HG02884 (cell line): ENCODE data around the gene MSI1.

Experiments
- ATAC-seq: cut with Tn5 transposase; IDR thresholded peaks from one replicate; pipeline ENCODE4 v1.9.1; 2021; ENCODE audit warnings: mild to moderate bottlenecking, moderate library complexity; ENCODE audit not compliant: unreplicated experiment

Gene MSI1

GRCh38 chr12:120368789-120369602 lies at the start of gene MSI1:
Gene MSI1 (minus strand): TSS chr12:120369164. CDS start chr12:120369091, 73 bp downstream.
- ATAC-seq = no peak

DNA sequence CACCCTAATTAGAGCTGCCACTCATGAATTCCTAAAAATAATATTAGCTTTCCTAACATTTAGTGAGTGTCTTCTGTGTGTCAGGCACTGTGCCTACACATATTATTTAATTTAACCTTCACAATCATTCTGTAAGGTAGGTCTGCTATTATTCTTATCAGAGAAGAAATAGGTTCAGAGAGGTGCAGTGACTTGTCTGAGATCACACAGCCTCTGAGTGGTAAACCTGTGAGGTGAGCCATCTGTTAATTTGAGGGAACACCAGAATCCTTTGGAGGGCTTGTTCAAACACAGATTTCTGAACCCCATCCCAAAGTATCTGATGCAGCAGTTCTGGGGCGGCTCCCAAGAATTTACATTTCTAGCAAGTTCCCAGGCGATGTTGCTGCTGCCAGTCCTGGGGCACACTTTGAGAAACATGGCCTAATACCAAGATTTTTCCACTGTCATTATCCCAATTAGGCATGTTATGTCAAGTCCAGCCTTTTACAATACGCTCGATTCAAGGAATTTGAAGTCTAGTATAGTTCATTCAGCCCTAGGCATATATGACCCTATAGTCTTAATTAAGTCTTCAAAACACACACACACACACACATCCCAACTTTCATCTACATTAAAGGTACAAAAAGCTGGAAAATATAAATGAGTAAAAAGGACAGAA lies 49.1 kb upstream of the MSI1 start:
- no peak for ATAC-seq

DNA sequence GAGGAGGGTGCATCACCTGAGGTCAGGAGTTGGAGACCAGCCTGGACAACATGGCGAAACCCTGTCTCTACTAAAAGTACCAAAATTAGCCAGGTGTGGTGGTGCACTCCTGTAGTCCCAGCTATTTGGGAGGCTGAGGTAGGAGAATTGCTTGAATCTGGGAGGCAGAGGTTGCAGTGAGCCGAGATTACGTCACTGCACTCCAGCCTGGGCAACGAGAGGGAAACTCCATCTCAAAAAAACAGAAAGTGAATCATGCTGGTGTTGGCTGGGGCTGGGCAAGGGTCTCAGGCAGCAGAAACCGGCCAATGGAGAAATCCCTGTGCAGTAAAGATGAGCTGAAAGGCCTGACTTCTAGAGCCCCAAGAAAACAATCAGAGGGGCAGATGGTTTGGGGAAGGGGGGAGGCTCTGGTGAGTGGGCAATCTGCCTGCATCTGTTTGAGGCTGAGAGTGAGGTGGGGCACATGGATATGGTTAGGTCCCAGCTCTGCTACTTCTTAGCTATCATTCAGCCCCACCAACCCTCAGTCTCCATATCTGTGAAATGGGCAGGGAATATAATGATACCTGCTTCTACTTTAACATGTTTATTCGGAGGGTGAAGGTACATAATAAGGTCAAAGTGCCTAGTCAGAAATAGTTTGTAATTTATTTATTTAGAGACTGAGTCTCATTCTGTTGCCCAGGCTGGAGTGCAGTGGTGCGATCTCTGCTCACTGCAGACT lies 47.7 kb upstream of the MSI1 start:
- ATAC-seq = no peak

DNA sequence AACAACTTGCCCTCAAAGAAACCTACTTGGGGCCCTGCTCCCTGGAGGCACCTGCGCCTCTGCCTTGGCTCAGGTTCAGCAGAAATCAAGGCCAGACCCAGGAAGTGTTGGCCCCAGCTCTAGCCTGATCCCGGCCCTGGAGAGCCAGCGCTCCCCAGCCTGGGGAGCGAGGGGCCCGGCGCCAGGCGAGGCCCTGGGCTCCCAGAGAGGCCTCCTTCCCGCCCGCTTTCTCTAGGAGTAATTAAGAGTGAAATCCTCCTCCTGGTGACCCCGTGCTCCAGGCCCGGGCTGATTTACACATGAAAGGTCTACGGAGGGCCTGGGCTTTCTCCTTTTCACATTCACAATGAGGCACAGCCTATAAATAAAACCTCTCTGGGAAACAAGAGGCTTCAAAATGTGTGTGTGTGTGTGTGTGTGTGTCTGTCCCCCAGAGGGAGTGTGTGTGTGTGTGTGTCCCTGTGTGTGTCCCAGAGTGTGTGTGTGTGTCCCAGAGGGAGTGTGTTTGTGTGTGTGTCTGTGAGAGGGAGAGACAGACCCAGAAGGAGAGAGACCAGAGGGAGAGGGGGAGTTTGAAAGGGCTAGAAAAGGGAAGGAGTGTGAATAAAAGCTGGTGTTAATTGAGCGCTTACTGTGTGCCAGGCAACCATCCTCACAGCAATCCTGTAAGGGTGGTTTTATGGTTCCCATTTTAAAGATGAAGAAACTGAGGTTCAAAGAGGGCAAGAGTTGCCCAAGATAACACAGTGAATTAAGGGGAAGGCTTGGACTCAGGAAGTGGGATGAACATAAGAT lies 45.1 kb upstream of the MSI1 start:
- no peak for ATAC-seq

DNA sequence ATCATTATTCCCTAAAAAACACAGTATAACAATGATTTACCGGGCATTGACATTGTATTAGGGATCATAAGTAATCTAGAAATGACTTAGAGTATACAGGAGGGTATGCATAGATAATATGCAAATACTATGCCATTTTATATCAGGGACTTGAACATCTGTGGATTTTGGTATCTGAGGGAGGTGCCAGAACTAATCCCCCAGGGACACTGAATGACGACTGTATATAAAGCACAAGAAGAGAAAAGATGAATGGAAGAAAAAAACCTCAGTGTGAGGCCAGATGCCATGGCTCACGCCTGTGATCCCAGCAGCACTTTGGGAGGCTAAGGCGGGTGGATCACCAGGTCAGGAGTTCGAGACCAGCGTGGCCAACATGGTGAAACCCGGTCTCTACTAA lies 43.5 kb upstream of the MSI1 start:
- ATAC-seq = no peak

GRCh38 chr12:120408771-120409170 lies 39.8 kb upstream of the MSI1 start:
- no peak for ATAC-seq

DNA sequence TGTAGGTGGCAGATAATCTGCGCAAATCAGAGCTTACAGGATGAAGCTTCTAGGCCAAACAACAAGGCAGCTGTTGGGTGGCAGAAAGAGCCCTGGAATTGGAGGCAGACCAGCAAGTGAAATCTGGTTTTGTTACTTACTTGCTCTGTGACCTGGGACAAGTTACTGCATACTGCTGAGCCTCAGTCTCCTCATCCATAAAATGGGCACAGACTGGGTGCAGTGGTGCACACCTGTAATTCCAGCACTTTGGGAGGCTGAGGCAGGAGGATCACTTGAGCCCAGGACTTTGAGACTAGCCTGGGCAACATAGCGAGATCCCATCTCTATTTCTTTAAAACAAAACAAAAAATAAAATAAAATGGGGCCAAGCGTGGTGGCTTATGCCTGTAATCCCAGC lies 37.6 kb upstream of the MSI1 start:
- ATAC-seq = no peak

- ATAC-seq = no peak
Measured at GRCh38 chr12:120406069-120406468, 37.1 kb upstream of the MSI1 start.

- ATAC-seq = no peak
Measured at GRCh38 chr12:120404271-120404670, 35.3 kb upstream of the MSI1 start.

DNA sequence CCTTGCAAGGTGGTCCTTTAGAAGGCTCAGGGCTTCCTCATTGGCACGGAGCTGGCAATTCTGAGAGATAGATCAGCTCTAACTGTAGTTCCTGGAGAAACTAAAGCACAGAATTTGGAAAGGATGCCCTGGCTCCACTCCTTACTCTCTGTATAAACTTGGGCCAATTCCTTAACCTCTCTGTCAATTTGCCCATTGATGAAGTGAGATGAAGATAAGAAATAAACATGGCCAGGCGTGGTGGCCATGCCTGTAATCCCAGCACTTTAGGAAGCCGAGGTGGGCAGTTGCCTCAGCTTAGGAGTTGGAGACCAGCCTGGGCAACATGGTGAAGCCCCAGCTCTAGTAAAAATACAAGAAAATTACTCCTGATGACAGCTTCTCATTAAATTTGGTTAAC lies 34.9 kb upstream of the MSI1 start:
- no peak for ATAC-seq

DNA sequence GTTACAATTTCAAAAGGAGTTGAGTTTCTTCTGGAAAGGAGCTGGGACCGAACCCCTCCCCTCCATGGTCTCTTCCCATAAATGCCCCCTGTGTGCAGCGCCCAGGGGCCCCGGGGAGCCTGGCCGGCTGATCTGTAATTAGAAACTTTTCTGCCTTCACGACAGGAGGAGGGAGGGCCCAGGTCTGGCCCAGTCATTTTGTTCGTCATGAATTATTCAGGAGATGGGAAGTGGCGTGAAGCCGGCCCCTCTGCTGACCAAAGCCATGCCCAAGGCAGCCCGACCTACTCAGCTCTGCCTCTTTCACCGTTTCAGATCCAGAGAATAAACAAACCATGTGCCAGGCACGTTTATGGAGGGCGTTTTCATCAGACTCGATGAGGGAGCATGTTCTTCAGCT lies 33.3 kb upstream of the MSI1 start:
- no peak for ATAC-seq

DNA sequence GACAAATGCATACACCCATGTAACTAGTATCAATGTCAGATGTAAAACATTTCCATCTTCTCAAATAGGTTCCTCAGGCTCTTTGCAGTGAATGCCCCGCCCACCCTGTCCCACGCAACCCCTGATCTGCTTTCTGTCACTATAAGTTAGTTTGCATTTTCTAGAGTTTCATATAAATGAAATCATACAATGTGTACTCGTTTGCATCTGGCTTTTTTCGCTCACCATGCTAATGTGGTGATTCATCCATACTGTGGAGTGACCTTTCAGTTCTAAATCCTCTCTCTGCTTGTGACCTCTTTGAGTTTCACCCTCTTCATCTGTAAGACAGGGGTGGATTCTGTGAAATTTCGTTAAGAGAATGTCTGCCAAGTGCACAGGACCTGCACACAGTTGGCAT lies 30.6 kb upstream of the MSI1 start:
- no peak for ATAC-seq

- ATAC-seq = no peak
Measured at GRCh38 chr12:120397824-120398540, 29.0 kb upstream of the MSI1 start.

DNA sequence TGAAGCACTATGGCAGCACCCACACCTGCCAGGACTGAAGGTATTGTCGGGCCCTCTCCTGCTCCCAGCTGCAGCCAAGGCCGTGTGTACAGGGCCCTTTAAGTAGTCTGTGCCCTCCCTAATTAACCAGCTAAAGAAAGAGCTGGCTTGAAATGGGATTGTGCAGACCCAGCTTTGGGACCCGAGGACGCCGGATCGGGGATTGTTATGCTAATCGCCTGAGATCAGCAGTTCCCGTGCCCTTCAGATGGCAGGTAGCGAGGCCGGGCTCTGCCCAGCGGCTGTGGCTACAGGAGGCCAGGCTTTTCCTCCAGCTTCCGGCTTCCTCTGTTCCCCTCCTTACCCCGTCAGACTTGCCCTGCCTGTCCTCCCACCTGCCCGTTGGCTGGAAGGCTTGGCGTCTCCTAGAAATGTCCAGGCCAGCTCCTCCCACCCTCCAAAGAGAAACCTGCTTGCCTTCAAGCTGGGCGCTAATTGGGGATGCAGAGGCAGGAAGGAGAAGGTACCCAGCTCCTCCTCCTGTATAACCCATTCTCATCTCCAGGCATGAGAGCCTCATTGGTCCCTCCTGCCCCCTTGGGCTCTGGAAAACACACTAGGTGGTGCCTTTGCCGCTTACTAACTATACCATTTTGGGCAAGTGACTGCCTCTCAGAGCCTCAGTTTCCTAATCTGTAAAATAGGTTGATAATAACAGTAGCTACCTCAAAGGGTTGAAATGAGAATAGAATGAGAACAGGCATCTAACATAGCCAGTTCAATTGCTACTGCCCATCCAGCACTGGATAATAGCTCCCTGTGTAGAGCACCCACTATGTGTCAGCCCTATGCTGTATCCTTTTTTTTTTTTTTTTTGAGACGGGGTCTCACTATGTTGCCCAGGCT lies 25.8 kb upstream of the MSI1 start:
- no peak for ATAC-seq

- no peak for ATAC-seq
Measured at GRCh38 chr12:120390540-120391120, 21.7 kb upstream of the MSI1 start.

DNA sequence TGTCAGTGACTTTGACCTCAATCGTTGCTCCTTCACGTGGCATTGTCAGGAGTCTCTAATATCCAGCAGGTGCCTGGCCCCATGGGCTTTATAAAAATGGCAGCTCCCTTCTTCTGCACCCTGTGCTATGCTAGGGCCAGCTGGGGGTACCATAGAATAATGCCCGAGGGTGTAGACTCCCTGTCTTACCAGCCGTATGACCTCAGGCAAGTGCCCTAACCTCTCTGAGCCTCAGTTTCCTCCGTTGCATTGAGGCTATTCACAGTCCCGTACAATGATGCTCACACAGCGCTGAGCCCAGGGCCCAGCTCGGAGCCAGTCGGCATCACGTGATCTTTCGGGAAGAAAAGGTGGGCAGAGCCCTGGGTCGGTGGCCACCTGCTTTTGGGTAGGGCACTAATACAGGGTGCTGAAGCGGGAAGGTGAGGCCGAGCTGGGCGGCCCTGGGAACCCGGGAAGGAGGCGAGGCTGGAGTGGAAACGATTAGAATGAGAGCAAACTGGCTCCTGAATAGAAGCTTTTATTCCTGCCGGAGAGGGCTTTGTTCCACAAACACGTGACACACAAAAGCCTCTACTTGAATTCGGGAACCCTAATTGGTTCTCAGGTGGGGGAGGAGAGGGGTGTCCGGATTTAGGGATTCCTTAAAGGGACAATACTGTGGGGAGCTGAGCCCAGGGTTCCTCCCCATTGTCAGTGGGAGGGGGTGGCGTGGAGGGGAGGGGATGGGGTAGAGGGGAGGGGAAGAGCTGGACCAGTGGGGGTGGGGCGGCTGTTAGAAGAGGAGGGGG lies 19.9 kb upstream of the MSI1 start:
- ATAC-seq = no peak

DNA sequence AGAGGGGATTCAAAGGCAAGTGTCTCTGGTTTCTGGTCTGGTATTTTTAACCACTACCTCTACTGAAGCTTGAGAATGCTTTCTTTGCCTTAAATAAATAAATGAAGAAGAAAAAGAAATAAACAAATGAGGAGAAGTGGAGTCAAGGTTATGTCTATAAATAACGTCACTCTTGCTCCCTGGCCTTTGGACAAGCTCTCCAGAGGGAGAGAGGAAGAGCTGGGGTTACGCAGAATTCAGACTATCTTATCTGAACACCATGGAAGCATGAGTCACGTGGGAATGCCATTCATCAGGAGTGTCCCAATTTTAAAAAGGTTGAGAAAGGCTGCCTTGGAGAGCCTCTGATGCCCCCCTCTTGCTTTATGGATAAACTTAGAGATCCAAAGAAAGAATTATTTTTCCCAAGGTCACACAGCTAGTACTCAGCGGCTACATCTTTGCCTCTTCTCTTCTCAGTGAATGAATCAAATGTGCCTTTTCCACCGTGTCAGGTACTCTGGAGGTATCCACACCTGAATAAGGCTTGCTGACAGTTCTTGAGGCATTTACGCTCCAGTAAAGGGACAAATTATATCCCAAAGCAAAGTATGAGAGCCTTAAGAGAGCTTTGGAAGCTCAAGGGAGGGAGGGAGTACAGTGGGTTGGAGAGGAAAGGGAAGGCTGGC lies 12.9 kb upstream of the MSI1 start:
- ATAC-seq = no peak

- ATAC-seq = no peak
Measured at GRCh38 chr12:120378036-120378435, 9.1 kb upstream of the MSI1 start.
